A549 (cell line): ENCODE data around the gene VAPA. TPM values are rescaled to one million over a fixed set of nuclear protein-coding genes. Genes with fewer than 3 reads are reported as not detected.

ENCODE experiments used
- ATAC-seq, 2 experiments: fragments of 200-7000 bp in 1 of 2; fragments of >200 bp in 1 of 2; cut with Nextera tagmentation in 1 of 2; cut with Tn5 transposase in 1 of 2; 3 replicates each; pipeline versions ENCODE4 v1.8.0 to v1.9.1; 2018 to 2020; ENCODE audit warnings: mild to moderate bottlenecking in 1 of 2, moderate library complexity in 1 of 2
- CTCF ChIA-PET: fragments of 300-600 bp; sonication (Branson Sonifier 250); formaldehyde crosslinking; extraction: SDS; loops from one replicate; lab custom pipeline; 2021; ENCODE audit warnings: antibody characterized with exemption, inconsistent platforms; lab: Yijun Ruan, JAX
- POLR2A ChIA-PET: fragments of 350-600 bp; formaldehyde crosslinking; extraction: SDS; loops from one replicate; lab custom pipeline; 2021; ENCODE audit warnings: antibody characterized with exemption, inconsistent platforms; lab: Yijun Ruan, JAX
- DNase-seq, 2 experiments: peaks; one replicate each; pipeline versions ENCODE4 v3.0.0 to v3.0.0-alpha.2; 2011 to 2016; ENCODE audit warnings: low read depth in 1 of 2, low spot score in 1 of 2
- FAIRE-seq: peaks from 2 replicates; lab custom pipeline; 2011; peaks lifted over from hg19 to GRCh38; lab: Jason Lieb, UNC
- H3K27ac ChIP-seq, 2 experiments: fragments of >200 bp; sonication (Bioruptor Twin); formaldehyde crosslinking; 3 replicates each; pipeline ENCODE4 v1.5.1; 2016 to 2017
- H3K4me1 ChIP-seq: fragments of >200 bp; sonication (Bioruptor Twin); formaldehyde crosslinking; 3 replicates; pipeline ENCODE4 v1.6.1; 2016
- H3K4me2 ChIP-seq: fragments of >200 bp; sonication (Bioruptor Twin); formaldehyde crosslinking; 3 replicates; pipeline ENCODE4 v1.6.1; 2016
- H3K4me3 ChIP-seq: fragments of >200 bp; sonication (Bioruptor Twin); formaldehyde crosslinking; 3 replicates; pipeline ENCODE4 v1.5.1; 2016
- H3K9me3 ChIP-seq: fragments of >200 bp; sonication (Bioruptor Twin); formaldehyde crosslinking; 3 replicates; pipeline ENCODE4 v1.6.1; 2016
- BHLHE40 ChIP-seq: IDR thresholded peaks from 2 replicates; pipeline ENCODE4 v1.6.1; 2012; ENCODE audit warnings: low read depth, low read length, inconsistent platforms
- CBX2 ChIP-seq: fragments of 200-600 bp; sonication (generic); IDR thresholded peaks from 2 replicates; pipeline ENCODE4 v1.6.1; 2016; ENCODE audit warnings: low read depth, mild to moderate bottlenecking, borderline replicate concordance
- CEBPB ChIP-seq, 2 experiments: fragments of >200 bp in 1 of 2; sonication (Bioruptor Twin) in 1 of 2; formaldehyde crosslinking in 1 of 2; IDR thresholded peaks; 2 replicates each; pipeline ENCODE4 v1.6.1; 2012 to 2016
- FOSB ChIP-seq: fragments of 250-450 bp; sonication (Bioruptor Pico); IDR thresholded peaks from 2 replicates; pipeline ENCODE4 v1.5.0; 2020; ENCODE audit warnings: mild to moderate bottlenecking, moderate library complexity
- FOXS1 ChIP-seq: fragments of 250-450 bp; sonication (Bioruptor Pico); IDR thresholded peaks from 2 replicates; pipeline ENCODE4 v1.5.0; 2020; ENCODE audit warnings: mild to moderate bottlenecking, moderate library complexity
- HOXA7 ChIP-seq: fragments of 250-450 bp; sonication (Bioruptor Pico); IDR thresholded peaks from 2 replicates; pipeline ENCODE4 v1.5.0; 2020; ENCODE audit warnings: mild to moderate bottlenecking, moderate library complexity
- HOXB13 ChIP-seq: fragments of 250-450 bp; sonication (Bioruptor Pico); IDR thresholded peaks from 2 replicates; pipeline ENCODE4 v1.5.0; 2020; ENCODE audit warnings: low read depth, mild to moderate bottlenecking, moderate library complexity
- HOXB5 ChIP-seq: fragments of 250-450 bp; sonication (Bioruptor Pico); IDR thresholded peaks from 2 replicates; pipeline ENCODE4 v1.5.0; 2020; ENCODE audit warnings: mild to moderate bottlenecking, moderate library complexity
- JUN ChIP-seq, 2 experiments: fragments of >200 bp; sonication (Bioruptor Twin); formaldehyde crosslinking; IDR thresholded peaks; 2 replicates in 1 of 2; 3 replicates in 1 of 2; pipeline ENCODE4 v1.6.1; 2016 to 2017
- KDM1A ChIP-seq: fragments of 200-600 bp; sonication (generic); IDR thresholded peaks from 2 replicates; pipeline ENCODE4 v1.6.1; 2016; ENCODE audit warnings: low read depth, mild to moderate bottlenecking
- MAFK ChIP-seq: fragments of 450-650 bp; IDR thresholded peaks from 2 replicates; pipeline ENCODE4 v1.6.1; 2014; ENCODE audit not compliant: partially characterized antibody
- MYC ChIP-seq: IDR thresholded peaks from 2 replicates; pipeline ENCODE4 v1.6.1; 2012; ENCODE audit warnings: mild to moderate bottlenecking, inconsistent platforms, low read length, improper control_type of control experiment, borderline replicate concordance
- NPAS2 ChIP-seq: fragments of 250-450 bp; sonication (Bioruptor Pico); IDR thresholded peaks from 2 replicates; pipeline ENCODE4 v1.8.0; 2022; ENCODE audit warnings: mild to moderate bottlenecking, moderate library complexity, borderline replicate concordance
- NR3C1 ChIP-seq: fragments of >200 bp; sonication (Bioruptor Twin); formaldehyde crosslinking; IDR thresholded peaks from 3 replicates; pipeline ENCODE4 v1.6.1; 2017
- PHF8 ChIP-seq: fragments of 200-600 bp; sonication (generic); IDR thresholded peaks from 2 replicates; pipeline ENCODE4 v1.6.1; 2016; ENCODE audit warnings: low read depth, mild to moderate bottlenecking, antibody characterized with exemption, moderate library complexity, borderline replicate concordance
- RARB ChIP-seq: fragments of 250-450 bp; sonication (Bioruptor Pico); IDR thresholded peaks from 2 replicates; pipeline ENCODE4 v1.8.0; 2021; ENCODE audit warnings: mild to moderate bottlenecking, moderate library complexity
- RFX5 ChIP-seq: fragments of 450-650 bp; IDR thresholded peaks from 2 replicates; pipeline ENCODE4 v1.7.1; 2014; ENCODE audit warnings: antibody characterized with exemption, mild to moderate bottlenecking, moderate library complexity
- SREBF2 ChIP-seq: fragments of 450-650 bp; IDR thresholded peaks from 2 replicates; pipeline ENCODE4 v1.6.1; 2014; ENCODE audit warnings: mild to moderate bottlenecking, moderate library complexity
- ZC3H11A ChIP-seq: fragments of 450-650 bp; IDR thresholded peaks from 2 replicates; pipeline ENCODE4 v1.6.1; 2014; ENCODE audit warnings: antibody characterized with exemption, mild to moderate bottlenecking
- ZNF302 ChIP-seq: fragments of 250-450 bp; sonication (Bioruptor Pico); IDR thresholded peaks from 2 replicates; pipeline ENCODE4 v1.9.0; 2021; ENCODE audit warnings: inconsistent platforms, mild to moderate bottlenecking, moderate library complexity
- ZSCAN20 ChIP-seq: fragments of 250-450 bp; sonication (Bioruptor Pico); IDR thresholded peaks from 2 replicates; pipeline ENCODE4 v1.8.0; 2022; ENCODE audit warnings: mild to moderate bottlenecking, moderate library complexity
- WGBS: methylation state at CpG from one replicate; pipeline ENCODE4 v1.1.6; 2017; ENCODE audit errors: missing lambda C conversion rate; 5-methylcytosine and 5-hydroxymethylcytosine counted together
- polyA plus RNA-seq, 4 experiments: library from polyadenylated mRNA; depleted of rRNA in 3 of 4; stranded (reverse); fragments of >200 nt; fragmentation: RNase III in 1 of 4; extraction: RNeasy Plus Mini Kit Qiagen cat#74134 plus additional on column Dnase treatment in 1 of 4; gene quantifications; 2 replicates in 3 of 4; 3 replicates in 1 of 4; pipeline ENCODE4 v1.2.3, GENCODE V29; 2011 to 2017
- TF ChIP-seq, protein P1 (sequence below): fragments of 150-350 bp; IDR thresholded peaks from 2 replicates; pipeline ENCODE4 v1.6.1; 2014; ENCODE audit warnings: low read depth, mild to moderate bottlenecking, low read length
- TF ChIP-seq, protein P2 (sequence below): fragments of 250-450 bp; sonication (Bioruptor Pico); IDR thresholded peaks from 2 replicates; pipeline ENCODE4 v1.5.0; 2021; ENCODE audit warnings: mild to moderate bottlenecking, moderate library complexity, borderline replicate concordance
- TF ChIP-seq, protein P3 (sequence below): fragments of 200-600 bp; sonication (generic); IDR thresholded peaks from 2 replicates; pipeline ENCODE4 v1.6.1; 2016; ENCODE audit warnings: antibody characterized with exemption, mild to moderate bottlenecking, moderate library complexity
- TF ChIP-seq, protein P4 (sequence below): IDR thresholded peaks from 2 replicates; pipeline ENCODE4 v1.6.1; 2012

VAPA gene
- polyA plus RNA-seq, 2 of the 4 experiments (the other 2 are of a cell fraction) = 161 to 391 TPM

DNA sequence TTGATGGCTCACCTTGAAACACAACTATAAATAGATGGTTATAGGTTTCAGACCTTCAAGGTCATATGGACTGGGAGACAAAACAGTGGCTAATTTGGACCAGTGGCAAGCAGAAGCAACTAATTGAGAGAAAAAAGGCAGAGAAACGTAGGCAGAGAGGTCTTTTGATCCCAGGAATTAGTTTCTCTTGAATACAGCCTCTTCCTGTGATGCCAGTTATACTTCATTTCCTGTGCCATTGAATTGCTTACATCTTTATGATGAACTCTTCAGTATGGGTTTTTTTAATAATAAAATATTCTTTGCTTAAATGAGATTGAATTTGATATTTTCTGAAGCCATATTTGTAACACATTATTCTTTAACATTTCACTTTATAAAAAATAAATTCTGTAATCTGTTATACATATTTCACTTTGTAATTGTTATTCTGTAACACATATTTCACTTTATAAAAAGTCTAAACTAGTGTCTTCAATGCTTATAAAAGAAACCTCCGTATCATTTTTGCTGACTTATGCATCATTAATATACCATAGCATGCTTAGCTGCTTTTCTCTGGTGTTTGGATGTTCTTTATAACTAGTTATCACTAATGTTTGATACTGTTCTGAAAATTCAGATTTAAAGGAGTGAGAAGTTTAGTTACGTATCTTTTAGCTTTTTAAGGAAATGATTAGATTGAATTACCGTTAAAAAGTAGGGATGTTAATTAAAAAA is 8.9 kb downstream of the VAPA start:
- Histone ChIP-seq H3K4me3 (no peak overlapping the region), H3K9me3 (no peaks in the 10 kb centered on the region), H3K4me1 (peaks cover 84% of the 10 kb centered on the region), H3K4me2 (no peak overlapping the region), H3K27ac (no peak overlapping the region)
- ATAC-seq (no peak), FAIRE-seq (no peak), DNase-seq (no peak)
- ChIA-PET CTCF (no interaction called here), POLR2A (no interaction called here)
- TF ChIP-seq MAFK (peak; percentile 60), FOSB (no peak)
- TF ChIP-seq, protein P1, sequence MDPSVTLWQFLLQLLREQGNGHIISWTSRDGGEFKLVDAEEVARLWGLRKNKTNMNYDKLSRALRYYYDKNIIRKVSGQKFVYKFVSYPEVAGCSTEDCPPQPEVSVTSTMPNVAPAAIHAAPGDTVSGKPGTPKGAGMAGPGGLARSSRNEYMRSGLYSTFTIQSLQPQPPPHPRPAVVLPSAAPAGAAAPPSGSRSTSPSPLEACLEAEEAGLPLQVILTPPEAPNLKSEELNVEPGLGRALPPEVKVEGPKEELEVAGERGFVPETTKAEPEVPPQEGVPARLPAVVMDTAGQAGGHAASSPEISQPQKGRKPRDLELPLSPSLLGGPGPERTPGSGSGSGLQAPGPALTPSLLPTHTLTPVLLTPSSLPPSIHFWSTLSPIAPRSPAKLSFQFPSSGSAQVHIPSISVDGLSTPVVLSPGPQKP = no peak
- WGBS = 68% methylated on average over 4 of the region's 4 CpGs

DNA sequence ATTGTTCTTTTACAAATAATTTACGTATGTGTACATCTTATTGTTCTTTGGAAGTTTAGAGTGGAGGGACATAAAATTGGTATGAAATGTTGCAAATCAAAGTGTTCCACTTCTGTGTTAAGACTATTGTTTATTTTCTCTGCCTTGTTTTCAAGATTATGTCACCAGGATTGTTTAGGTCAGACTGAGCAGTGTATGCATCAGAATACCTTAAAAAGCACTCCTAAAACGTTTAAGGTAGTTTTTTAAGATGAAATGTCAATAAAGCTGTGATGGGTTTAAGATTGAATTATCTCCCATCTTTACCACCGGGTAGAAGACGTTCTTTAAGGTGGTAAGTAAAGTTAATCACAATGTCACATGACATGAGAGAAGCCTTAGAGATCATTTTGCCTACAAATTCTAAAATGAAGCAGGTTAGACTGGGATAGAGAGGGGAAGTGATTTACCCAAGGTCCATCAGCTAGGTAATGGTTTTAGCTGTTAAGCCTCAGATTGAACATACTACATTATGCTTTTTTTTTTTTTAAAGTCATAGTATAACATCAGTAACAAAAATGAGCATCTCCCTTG is 10.6 kb downstream of the VAPA start:
- POLR2A ChIA-PET = interaction anchor here (1.0 kb wide), 1 partner anchor 11 kb away, joined by 3 read pairs; the partner anchor contains the start of gene VAPA
- no peak for FAIRE-seq

DNA sequence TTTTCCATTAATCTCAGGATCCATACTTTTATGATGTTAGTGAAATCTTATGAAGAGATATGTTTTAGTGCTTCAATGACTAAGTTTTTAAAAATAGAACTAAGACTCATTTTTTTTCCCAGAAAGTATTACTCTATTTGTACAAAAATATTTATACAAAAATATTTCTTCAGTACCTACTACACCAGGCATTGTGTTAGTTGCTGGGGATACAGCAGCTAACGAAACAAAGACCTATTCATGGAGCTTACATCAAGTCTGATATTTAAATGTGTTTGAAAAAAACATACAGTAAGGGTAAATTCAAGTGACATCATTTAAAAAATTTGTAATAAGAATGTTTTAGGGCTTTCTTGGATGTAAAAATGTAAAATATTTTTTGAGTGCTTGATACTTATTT is 11.6 kb downstream of the VAPA start:
- FAIRE-seq = no peak
- Histone ChIP-seq H3K4me2 (peak overlapping the region; percentile 44; the same call in 2 of the 3 replicates), H3K27ac (no peak overlapping the region), H3K4me3 (no peak overlapping the region), H3K9me3 (no peaks in the 10 kb centered on the region), H3K4me1 (peaks cover 76% of the 10 kb centered on the region)
- DNase-seq = no peak
- ChIA-PET CTCF (no interaction called here), POLR2A (no interaction called here)
- ATAC-seq = no peak
- WGBS = 84% methylated on average over 1 of the region's 1 CpG
- no peak for TF ChIP-seq HOXB13
- no peak for TF ChIP-seq RARB (CRISPR knock-in tag)
- no peak for TF ChIP-seq MAFK
- no peak for TF ChIP-seq HOXB5
- TF ChIP-seq NR3C1 = no peak
- TF ChIP-seq JUN (IDR thresholded peaks at IDR 0.05) = no peak
- no peak for TF ChIP-seq FOXS1 (CRISPR knock-in tag)
- TF ChIP-seq CEBPB (IDR thresholded peaks at IDR 0.05) = no peak
- TF ChIP-seq, protein P2, sequence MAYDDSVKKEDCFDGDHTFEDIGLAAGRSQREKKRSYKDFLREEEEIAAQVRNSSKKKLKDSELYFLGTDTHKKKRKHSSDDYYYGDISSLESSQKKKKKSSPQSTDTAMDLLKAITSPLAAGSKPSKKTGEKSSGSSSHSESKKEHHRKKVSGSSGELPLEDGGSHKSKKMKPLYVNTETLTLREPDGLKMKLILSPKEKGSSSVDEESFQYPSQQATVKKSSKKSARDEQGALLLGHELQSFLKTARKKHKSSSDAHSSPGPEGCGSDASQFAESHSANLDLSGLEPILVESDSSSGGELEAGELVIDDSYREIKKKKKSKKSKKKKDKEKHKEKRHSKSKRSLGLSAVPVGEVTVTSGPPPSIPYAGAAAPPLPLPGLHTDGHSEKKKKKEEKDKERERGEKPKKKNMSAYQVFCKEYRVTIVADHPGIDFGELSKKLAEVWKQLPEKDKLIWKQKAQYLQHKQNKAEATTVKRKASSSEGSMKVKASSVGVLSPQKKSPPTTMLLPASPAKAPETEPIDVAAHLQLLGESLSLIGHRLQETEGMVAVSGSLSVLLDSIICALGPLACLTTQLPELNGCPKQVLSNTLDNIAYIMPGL (CRISPR knock-in tag) = no peak
- no peak for TF ChIP-seq MYC
- TF ChIP-seq CBX2 = no peak
- TF ChIP-seq ZSCAN20 = no peak
- no peak for TF ChIP-seq RFX5
- no peak for TF ChIP-seq PHF8

More for the DNA sequence above, 10.6 kb downstream of the VAPA start:
- ATAC-seq (no peak), DNase-seq (no peak)
- Histone ChIP-seq H3K27ac (no peak overlapping the region), H3K9me3 (no peaks in the 10 kb centered on the region), H3K4me1 (peaks cover 83% of the 10 kb centered on the region), H3K4me2 (peak overlapping the region; percentile 44; the same call in 2 of the 3 replicates), H3K4me3 (no peak overlapping the region)
- WGBS = 53% methylated on average over 4 of the region's 4 CpGs
- CTCF ChIA-PET = no interaction called here
- TF ChIP-seq NPAS2 (CRISPR knock-in tag) = no peak
- no peak for TF ChIP-seq HOXA7 (CRISPR knock-in tag)
- no peak for TF ChIP-seq MAFK
- TF ChIP-seq, protein P1 = no peak
- no peak for TF ChIP-seq RFX5
- no peak for TF ChIP-seq BHLHE40
- TF ChIP-seq ZNF302 = no peak
- TF ChIP-seq, protein P3, sequence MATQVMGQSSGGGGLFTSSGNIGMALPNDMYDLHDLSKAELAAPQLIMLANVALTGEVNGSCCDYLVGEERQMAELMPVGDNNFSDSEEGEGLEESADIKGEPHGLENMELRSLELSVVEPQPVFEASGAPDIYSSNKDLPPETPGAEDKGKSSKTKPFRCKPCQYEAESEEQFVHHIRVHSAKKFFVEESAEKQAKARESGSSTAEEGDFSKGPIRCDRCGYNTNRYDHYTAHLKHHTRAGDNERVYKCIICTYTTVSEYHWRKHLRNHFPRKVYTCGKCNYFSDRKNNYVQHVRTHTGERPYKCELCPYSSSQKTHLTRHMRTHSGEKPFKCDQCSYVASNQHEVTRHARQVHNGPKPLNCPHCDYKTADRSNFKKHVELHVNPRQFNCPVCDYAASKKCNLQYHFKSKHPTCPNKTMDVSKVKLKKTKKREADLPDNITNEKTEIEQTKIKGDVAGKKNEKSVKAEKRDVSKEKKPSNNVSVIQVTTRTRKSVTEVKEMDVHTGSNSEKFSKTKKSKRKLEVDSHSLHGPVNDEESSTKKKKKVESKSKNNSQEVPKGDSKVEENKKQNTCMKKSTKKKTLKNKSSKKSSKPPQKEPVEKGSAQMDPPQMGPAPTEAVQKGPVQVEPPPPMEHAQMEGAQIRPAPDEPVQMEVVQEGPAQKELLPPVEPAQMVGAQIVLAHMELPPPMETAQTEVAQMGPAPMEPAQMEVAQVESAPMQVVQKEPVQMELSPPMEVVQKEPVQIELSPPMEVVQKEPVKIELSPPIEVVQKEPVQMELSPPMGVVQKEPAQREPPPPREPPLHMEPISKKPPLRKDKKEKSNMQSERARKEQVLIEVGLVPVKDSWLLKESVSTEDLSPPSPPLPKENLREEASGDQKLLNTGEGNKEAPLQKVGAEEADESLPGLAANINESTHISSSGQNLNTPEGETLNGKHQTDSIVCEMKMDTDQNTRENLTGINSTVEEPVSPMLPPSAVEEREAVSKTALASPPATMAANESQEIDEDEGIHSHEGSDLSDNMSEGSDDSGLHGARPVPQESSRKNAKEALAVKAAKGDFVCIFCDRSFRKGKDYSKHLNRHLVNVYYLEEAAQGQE = no peak
- no peak for TF ChIP-seq ZC3H11A
- TF ChIP-seq KDM1A = no peak
- TF ChIP-seq, protein P4, sequence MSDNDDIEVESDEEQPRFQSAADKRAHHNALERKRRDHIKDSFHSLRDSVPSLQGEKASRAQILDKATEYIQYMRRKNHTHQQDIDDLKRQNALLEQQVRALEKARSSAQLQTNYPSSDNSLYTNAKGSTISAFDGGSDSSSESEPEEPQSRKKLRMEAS = no peak
- TF ChIP-seq JUN (IDR thresholded peaks at IDR 0.05) = no peak
- TF ChIP-seq SREBF2 = no peak
- TF ChIP-seq FOXS1 (CRISPR knock-in tag) = no peak
